Adrenal gland (tissue), 5 donors: ENCODE results near the gene SYNE2.

Experiments used
- POLR2A ChIP-seq, 2 donors: fragments of 450-650 bp; IDR thresholded peaks; one replicate each; pipeline ENCODE4 v1.6.1; 2017; ENCODE audit warnings: antibody characterized with exemption in 2 of 2, mild to moderate bottlenecking in 2 of 2, moderate library complexity in 1 of 2
- TF ChIP-seq, protein P1 (sequence below), 6 experiments: fragments of 450-650 bp in 4 of 6; fragments of 200-600 bp in 2 of 6; sonication (generic) in 1 of 6; IDR thresholded peaks; 1 replicate in 5 of 6; 2 replicates in 1 of 6; pipeline versions ENCODE4 v1.5.1 to v1.8.0; 2016 to 2021; ENCODE audit warnings: antibody characterized with exemption in 6 of 6, mild to moderate bottlenecking in 2 of 6, moderate library complexity in 1 of 6
- donor health status: DM: no; HTN: no; CAD: no.

DNA sequence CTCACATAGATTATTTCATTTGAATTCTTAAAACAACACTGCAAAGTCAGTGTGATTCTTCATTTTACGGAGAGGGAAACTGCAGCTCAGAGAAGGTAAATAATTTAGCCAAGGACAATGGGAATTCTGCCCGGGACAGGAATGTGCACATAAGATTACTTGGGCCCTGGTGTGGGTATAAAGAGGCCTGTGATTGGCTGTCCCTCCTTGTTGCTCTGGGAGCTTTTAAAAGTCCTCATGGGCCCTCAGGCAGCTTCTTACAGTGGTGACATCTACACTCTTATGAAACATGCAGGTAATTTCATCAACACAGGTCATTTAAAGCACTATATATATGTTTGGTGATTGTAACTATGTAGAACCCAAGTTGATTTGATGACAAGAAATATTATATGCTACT is 341.0 kb downstream of the SYNE2 start:
- TF ChIP-seq, protein P1, sequence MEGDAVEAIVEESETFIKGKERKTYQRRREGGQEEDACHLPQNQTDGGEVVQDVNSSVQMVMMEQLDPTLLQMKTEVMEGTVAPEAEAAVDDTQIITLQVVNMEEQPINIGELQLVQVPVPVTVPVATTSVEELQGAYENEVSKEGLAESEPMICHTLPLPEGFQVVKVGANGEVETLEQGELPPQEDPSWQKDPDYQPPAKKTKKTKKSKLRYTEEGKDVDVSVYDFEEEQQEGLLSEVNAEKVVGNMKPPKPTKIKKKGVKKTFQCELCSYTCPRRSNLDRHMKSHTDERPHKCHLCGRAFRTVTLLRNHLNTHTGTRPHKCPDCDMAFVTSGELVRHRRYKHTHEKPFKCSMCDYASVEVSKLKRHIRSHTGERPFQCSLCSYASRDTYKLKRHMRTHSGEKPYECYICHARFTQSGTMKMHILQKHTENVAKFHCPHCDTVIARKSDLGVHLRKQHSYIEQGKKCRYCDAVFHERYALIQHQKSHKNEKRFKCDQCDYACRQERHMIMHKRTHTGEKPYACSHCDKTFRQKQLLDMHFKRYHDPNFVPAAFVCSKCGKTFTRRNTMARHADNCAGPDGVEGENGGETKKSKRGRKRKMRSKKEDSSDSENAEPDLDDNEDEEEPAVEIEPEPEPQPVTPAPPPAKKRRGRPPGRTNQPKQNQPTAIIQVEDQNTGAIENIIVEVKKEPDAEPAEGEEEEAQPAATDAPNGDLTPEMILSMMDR (IDR thresholded peaks at IDR 0.05) = no peak
- TF ChIP-seq POLR2A (IDR thresholded peaks at IDR 0.05) = no peak
